Heart right ventricle (tissue), 16 donors: ENCODE measurements around the gene ANO7. TPM values are rescaled to one million over a fixed set of nuclear protein-coding genes. Genes with fewer than 3 reads are reported as not detected.
A peak's percentile ranks its signal among the peaks of the same experiment; 100 is the strongest.

ENCODE experiments used
- ATAC-seq, 8 donors: fragments of 200-7000 bp; cut with Tn5 transposase; one replicate each; pipeline ENCODE4 v1.9.1; 2020; ENCODE audit warnings: mild to moderate bottlenecking in 8 of 8, moderate library complexity in 8 of 8, moderate number of reproducible peaks in 1 of 8
- DNase-seq, 2 donors: peaks; one replicate each; pipeline ENCODE4 v3.0.0-alpha.2; 2020
- H3K27ac ChIP-seq, 10 donors: fragments of 200-600 bp; sonication (generic) in 2 of 10; one replicate each; pipeline versions ENCODE4 v1.5.0 to v1.8.0; 2020 to 2022; ENCODE audit warnings: mild to moderate bottlenecking in 3 of 10
- H3K27me3 ChIP-seq, 7 donors: fragments of 200-600 bp; one replicate each; pipeline ENCODE4 v1.8.0; 2021 to 2022; ENCODE audit warnings: mild to moderate bottlenecking in 2 of 7
- H3K36me3 ChIP-seq, 9 donors: fragments of 200-600 bp; sonication (generic) in 1 of 9; one replicate each; pipeline versions ENCODE4 v1.5.0 to v1.8.0; 2020 to 2022; ENCODE audit warnings: mild to moderate bottlenecking in 2 of 9
- H3K4me1 ChIP-seq, 9 donors: fragments of 200-600 bp; sonication (generic) in 1 of 9; one replicate each; pipeline versions ENCODE4 v1.5.0 to v1.8.0; 2020 to 2022; ENCODE audit warnings: mild to moderate bottlenecking in 4 of 9
- H3K4me3 ChIP-seq, 10 donors: fragments of 200-600 bp; sonication (generic) in 2 of 10; one replicate each; pipeline versions ENCODE4 v1.5.0 to v1.8.0; 2020 to 2022; ENCODE audit warnings: mild to moderate bottlenecking in 7 of 10, moderate library complexity in 2 of 10
- H3K9me3 ChIP-seq, 11 donors: fragments of 200-600 bp in 10 of 11; sonication (generic) in 2 of 11; one replicate each; pipeline versions ENCODE4 v1.5.0 to v1.8.0; 2013 to 2022; ENCODE audit warnings: mild to moderate bottlenecking in 2 of 11, control low read depth in 1 of 11, moderate library complexity in 1 of 11
- WGBS, 2 donors: extraction: QIAGEN DNeasy Blood & Tissue Kit; methylation state at CpG; one replicate each; pipeline ENCODE4 v1.1.7; 2013; ENCODE audit warnings: inconsistent platforms in 1 of 2; 5-methylcytosine and 5-hydroxymethylcytosine counted together
- intact Hi-C, 10 donors: fragments of 100-400 bp; cut with DNase I; formaldehyde crosslinking; loops; one replicate each; pipeline versions ENCODE4 v1.11.1 to v1.14.2; 2022
- polyA plus RNA-seq, 2 donors: library from polyadenylated mRNA; stranded (reverse); fragments of 200-250 nt; gene quantifications; one replicate each; pipeline ENCODE4 v1.2.3, GENCODE V29; 2013
- total RNA-seq, 10 donors: library from RNA; stranded (reverse); fragmentation: NEBNext Ultra II Directional in 3 of 10; extraction: Animal tissue kit (Norgen Biotek cat#: 25700) in 3 of 10; gene quantifications; one replicate each; pipeline versions ENCODE4 v1.2.1 to v1.2.4, GENCODE V29; 2021 to 2023
- TF ChIP-seq, protein P1 (sequence below), 9 donors: fragments of 200-600 bp; sonication (generic) in 2 of 9; IDR thresholded peaks; one replicate each; pipeline versions ENCODE4 v1.5.0 to v1.8.0; 2021 to 2022; ENCODE audit warnings: antibody characterized with exemption in 9 of 9, mild to moderate bottlenecking in 5 of 9, moderate library complexity in 1 of 9
- donor health status: Arrhythmogenic right ventricular cardiomyopathy.
- donor health status: ischemic (EF 13 %, LVEDD 7.1; RV severe dilation, severe dysfunction).
- donor health status: healthy with polysubstance abuse.
- donor health status: DM: no; HTN: yes; CAD: no.
- donor health status: DM: no; HTN: no; CAD: no.
- donor health status: ischemic (EF 25% LVEDD 6.9; RV normal size, moderate dysfunction).
- donor health status: ischemic (EF 25% LVEDD 5.7; RV mildly dilated, moderate dysfunction).
- donor health status: healthy.
- donor health status: DM: yes; HTN: yes; CAD: no.
- donor health status: Ischemic cardiomyopathy.
- donor health status: ischemic (EF 35%, LVEDD 5.7; RV mildly dilated, moderate dysfunction).
- donor health status: nonischemic (EF 11% LVEDD 7.7; RV severe dilation, severe dysfunction).
- donor health status: DM: yes; HTN: yes; CAD: no.
- donor health status: PGD.
- donor health status: ischemic (EF 29% LVEDD 5.4; RV normal size, mild dysfunction).
- donor health status: nonischemic (EF 23%, LVEDD 6.1; RV moderate dilation, normal function).

Gene ANO7
- total and polyA plus RNA-seq, 12 donors = 0.61 to 3.0 (median 1.6) TPM

DNA sequence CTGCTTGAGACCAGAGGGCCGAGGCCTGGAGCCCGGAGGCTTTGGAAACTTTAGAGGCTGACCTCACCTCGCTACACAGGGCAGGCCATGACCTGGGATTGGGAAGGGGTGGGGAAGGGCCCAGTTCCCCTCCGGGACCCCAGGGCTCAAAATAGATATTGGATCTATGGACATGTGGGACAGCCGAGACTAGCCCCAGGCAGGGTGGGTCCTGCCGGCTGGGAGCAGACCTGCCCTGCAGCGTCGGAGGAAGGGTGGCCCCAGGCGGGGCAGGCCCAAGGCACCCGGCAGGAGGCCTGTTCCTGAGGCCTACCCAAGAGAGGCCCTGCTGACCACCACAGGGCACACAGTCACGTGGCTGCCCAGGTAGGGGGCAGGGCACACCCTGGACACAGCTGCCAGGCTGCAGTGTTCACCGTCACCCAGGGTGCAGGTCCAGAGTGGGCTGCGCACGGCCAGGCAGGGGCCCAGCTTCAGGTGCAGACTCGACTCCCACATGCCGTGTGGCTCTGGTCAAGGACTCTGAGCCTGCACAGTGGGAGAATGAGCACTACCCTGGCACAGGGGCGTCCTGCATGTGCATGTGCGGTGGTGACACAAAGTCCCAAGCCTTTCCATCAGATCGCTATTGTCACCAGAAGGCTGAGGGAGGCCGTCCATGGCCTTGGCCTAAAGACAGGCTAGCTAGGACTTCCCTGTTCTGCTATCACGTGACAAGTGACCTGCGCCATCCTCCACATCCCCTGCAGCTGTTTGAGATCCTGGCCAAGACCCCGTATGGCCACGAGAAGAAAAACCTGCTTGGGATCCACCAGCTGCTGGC is 13.2 kb downstream of the ANO7 start:
- no peaks in the 10 kb centered on the region for H3K9me3 ChIP-seq
- no peaks in the 10 kb centered on the region for H3K27me3 ChIP-seq
- H3K36me3 ChIP-seq = no peaks in the 10 kb centered on the region
- intact Hi-C loops = no loop called here
- WGBS, 2 donors = 87 to 91% methylated on average over 24 of the region's 24 CpGs
- no peaks in the 10 kb centered on the region for H3K4me1 ChIP-seq
- no peak for ATAC-seq
- H3K27ac ChIP-seq = no peak overlapping the region
- H3K4me3 ChIP-seq = no peak overlapping the region
- TF ChIP-seq, protein P1, sequence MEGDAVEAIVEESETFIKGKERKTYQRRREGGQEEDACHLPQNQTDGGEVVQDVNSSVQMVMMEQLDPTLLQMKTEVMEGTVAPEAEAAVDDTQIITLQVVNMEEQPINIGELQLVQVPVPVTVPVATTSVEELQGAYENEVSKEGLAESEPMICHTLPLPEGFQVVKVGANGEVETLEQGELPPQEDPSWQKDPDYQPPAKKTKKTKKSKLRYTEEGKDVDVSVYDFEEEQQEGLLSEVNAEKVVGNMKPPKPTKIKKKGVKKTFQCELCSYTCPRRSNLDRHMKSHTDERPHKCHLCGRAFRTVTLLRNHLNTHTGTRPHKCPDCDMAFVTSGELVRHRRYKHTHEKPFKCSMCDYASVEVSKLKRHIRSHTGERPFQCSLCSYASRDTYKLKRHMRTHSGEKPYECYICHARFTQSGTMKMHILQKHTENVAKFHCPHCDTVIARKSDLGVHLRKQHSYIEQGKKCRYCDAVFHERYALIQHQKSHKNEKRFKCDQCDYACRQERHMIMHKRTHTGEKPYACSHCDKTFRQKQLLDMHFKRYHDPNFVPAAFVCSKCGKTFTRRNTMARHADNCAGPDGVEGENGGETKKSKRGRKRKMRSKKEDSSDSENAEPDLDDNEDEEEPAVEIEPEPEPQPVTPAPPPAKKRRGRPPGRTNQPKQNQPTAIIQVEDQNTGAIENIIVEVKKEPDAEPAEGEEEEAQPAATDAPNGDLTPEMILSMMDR (IDR thresholded peaks at IDR 0.05) = no peak
- no peak for DNase-seq

DNA sequence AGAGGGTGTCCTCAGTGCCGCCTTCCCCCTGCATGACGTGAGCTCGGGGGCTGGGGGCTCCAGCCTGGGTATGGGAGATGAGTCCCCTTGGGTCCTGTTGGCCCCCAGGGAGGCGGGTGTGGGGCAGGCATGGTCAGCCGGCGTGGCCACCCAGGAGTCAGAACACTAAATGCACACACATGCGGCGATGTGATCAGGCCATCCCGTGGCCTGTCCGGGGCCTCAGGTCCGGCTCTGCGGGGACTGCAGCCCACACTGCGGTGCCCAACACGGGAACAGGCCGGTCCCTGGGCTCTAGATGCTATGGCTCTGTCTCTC is 13.8 kb downstream of the ANO7 start:
- DNase-seq = no peak
- 88 to 93% methylated on average over 15 of the region's 15 CpGs for WGBS, 2 donors
- intact Hi-C loops = no loop called here

DNA sequence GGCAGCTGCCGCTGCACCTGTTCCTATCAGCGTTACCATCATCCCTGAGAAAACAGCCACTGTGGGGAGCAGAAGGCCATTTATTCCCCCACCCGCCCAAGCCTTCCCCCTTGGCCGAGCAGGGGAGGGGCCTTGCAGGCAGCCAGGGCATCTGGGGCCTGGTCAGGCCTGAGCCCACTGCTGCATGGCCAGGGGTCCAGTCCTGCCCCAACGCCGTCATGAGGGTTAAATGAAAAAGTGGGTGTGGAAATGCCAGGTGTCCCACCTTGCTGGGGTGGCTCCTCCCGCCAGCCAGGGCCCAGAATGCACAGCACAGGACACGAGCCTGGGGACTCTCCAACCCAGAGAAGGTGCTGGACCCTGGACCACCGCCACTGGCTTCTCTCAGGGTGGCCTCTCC is 14.2 kb downstream of the ANO7 start:
- H3K4me1 ChIP-seq = no peaks in the 10 kb centered on the region
- 93 to 94% methylated on average over 9 of the region's 9 CpGs for WGBS, 2 donors
- TF ChIP-seq, protein P1 (IDR thresholded peaks at IDR 0.05) = no peak
- H3K4me3 ChIP-seq = no peak overlapping the region
- DNase-seq (no peak), ATAC-seq (no peak)
- H3K27ac ChIP-seq = no peak overlapping the region
- H3K27me3 ChIP-seq = no peaks in the 10 kb centered on the region
- no peaks in the 10 kb centered on the region for H3K36me3 ChIP-seq
- no peaks in the 10 kb centered on the region for H3K9me3 ChIP-seq
- intact Hi-C loops = no loop called here

More for the DNA sequence above, 13.8 kb downstream of the ANO7 start:
- ATAC-seq = peak in 2 of 8 donors; percentile 12 to 19
- Histone ChIP-seq H3K9me3 (no peaks in the 10 kb centered on the region), H3K4me3 (no peak overlapping the region), H3K27me3 (no peaks in the 10 kb centered on the region), H3K36me3 (no peaks in the 10 kb centered on the region), H3K4me1 (no peaks in the 10 kb centered on the region), H3K27ac (no peak overlapping the region)
- TF ChIP-seq, protein P1 (IDR thresholded peaks at IDR 0.05) = no peak

DNA sequence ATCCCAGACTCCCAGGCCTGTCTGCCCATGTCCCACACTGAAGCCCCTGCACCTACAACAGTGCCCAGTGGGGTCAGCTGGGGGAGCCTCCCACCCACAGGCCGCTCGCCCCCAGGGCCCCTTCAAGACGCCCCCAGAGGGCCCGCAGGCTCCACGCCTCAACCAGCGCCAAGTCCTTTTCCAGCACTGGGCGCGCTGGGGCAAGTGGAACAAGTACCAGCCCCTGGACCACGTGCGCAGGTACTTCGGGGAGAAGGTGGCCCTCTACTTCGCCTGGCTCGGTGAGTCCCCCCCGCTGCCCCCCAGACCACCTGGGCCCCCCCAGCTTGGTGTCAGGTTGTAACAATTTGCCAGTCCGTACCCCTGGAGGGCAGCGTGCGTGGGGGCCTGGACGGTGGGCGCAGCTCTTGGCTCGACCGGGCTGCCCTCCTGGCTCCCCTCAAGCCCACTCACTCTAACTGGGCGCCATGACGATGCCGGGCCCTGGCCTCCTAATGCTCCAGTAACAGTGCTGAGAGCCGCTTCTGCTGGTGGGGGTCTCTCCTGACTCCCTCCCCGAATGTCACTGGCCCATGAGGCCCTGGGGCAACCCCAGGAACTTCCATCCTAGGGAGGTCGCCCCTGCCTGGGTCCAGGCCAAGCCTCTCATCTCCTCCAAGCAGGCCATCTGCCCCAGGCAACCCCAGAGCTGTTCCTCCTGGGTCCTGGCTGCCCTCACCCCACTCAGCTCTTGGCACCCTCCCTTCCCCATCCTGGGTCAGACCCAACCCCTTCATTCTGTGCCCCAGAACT is 14.9 kb downstream of the ANO7 start:
- intact Hi-C loops = no loop called here
- Histone ChIP-seq H3K4me1 (no peaks in the 10 kb centered on the region), H3K36me3 (no peaks in the 10 kb centered on the region), H3K27me3 (no peaks in the 10 kb centered on the region), H3K4me3 (no peak overlapping the region), H3K27ac (no peak overlapping the region), H3K9me3 (no peaks in the 10 kb centered on the region)
- TF ChIP-seq, protein P1 (IDR thresholded peaks at IDR 0.05) = no peak
- ATAC-seq = no peak
- WGBS, 2 donors = 95 to 96% methylated on average over 26 to 27 of the region's 27 CpGs
- DNase-seq = no peak
